C4-2B (cell line): ENCODE results near the gene RIMBP2.

ENCODE experiments used
- CTCF ChIP-seq: fragments of 450-650 bp; conservative IDR thresholded peaks from 2 replicates; pipeline ENCODE4 v1.5.1; 2017; ENCODE audit warnings: mild to moderate bottlenecking
- ZFX ChIP-seq: fragments of 450-650 bp; IDR thresholded peaks from 2 replicates; pipeline ENCODE4 v1.6.1; 2017

DNA sequence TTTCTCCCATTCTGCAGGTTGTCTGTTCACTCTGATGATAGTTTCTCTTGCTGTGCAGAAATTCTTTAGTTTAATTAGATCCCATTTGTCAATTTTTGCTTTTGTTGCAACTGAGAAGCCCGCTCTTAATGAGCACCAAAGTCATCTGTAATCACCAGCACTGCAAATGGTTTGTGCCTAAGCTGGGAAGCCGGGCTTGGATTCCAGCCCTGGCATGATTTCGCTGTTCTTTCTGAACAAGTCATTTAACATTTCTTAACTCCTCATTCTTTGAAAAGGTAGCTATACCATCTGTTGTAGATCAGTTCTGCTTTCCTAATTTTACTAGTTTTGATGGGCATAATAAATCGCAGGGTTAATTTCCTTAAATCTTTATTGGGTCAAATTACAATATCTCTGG lies 346.3 kb downstream of the RIMBP2 start:
- TF ChIP-seq CTCF = no peak
- no peak for TF ChIP-seq ZFX
